ENCODE data around the gene STK10.

Gene STK10

DNA sequence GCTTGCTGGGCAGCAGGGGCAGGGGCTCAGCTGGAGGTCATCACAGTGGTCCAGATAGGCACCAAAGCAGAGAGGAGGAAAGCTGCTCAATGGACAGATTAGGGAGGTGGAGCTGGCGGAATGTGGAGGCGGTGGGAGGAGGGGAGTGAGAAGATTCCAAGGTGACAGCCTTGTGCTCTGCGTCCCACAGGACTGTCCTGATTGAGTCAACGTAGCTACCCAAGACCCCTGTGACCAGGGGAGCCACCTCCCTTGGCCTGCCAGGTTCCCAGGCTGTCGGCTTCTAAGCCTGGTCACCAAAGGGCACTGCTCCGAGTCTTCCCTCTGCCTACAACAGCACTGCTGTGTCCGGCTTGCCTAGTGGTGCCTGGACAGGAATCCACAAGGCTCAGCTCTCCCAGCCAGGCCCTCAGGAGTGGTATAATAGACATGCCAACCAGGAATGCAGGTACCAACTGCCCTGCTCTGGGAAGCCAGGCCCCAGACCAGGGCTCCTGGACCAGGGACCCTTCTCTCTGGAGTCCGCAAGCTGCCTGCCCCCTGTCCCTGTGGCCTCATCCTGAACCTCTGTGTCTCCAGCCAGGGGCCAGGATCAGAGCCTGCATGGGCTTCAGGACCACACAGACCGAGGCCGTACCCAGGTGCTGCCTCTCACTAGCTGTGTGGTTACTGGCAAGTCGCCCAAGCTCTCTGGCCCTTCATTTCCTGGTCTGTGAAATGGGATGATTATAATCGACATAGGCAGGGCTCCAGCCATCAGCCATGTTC lies 67.9 kb downstream of the STK10 start:
- Histone ChIP-seq H3K9me2 (ENCODE audit: low read depth, low read length) (no peaks in the 10 kb centered on the region), H4K20me1 (ENCODE audit: insufficient read depth, low read length) (no peaks in the 10 kb centered on the region), H3K27ac (ENCODE audit: low read depth, low read length, poor library complexity, severe bottlenecking) (peak overlapping the region; percentile 54), H3K79me2 (ENCODE audit: insufficient read depth, low read length) (no peaks in the 10 kb centered on the region), H3K9ac (ENCODE audit: low read length) (no peak overlapping the region; the same call in 1 of the 2 replicates), H3F3A (ENCODE audit: insufficient read depth, low read length) (no peaks in the 10 kb centered on the region; the same call in 1 of the 2 replicates), H3K9me3 (ENCODE audit: low read length) (0 out of 2 replicates have a peak, but pooled peaks cover 6% of the 10 kb centered on the region), H3K4me2 (ENCODE audit: low read length) (no peak overlapping the region; the same call in 1 of the 2 replicates), H3K4me1 (ENCODE audit: insufficient read depth, low read length, severe bottlenecking) (peaks cover 18% of the 10 kb centered on the region), H3K36me3 (ENCODE audit: insufficient read depth, low read length) (peaks cover 29% of the 10 kb centered on the region), H3K4me3 (ENCODE audit: low read depth, low read length, poor library complexity, severe bottlenecking) (no peak overlapping the region), H3K27me3 (ENCODE audit: insufficient read depth, low read length) (no peaks in the 10 kb centered on the region), H2AFZ (ENCODE audit: low read length) (no peak overlapping the region)
- no peak for TF ChIP-seq EZH2 (IDR thresholded peaks at IDR 0.05; ENCODE audit: borderline replicate concordance, low read length)
- TF ChIP-seq, protein P1, sequence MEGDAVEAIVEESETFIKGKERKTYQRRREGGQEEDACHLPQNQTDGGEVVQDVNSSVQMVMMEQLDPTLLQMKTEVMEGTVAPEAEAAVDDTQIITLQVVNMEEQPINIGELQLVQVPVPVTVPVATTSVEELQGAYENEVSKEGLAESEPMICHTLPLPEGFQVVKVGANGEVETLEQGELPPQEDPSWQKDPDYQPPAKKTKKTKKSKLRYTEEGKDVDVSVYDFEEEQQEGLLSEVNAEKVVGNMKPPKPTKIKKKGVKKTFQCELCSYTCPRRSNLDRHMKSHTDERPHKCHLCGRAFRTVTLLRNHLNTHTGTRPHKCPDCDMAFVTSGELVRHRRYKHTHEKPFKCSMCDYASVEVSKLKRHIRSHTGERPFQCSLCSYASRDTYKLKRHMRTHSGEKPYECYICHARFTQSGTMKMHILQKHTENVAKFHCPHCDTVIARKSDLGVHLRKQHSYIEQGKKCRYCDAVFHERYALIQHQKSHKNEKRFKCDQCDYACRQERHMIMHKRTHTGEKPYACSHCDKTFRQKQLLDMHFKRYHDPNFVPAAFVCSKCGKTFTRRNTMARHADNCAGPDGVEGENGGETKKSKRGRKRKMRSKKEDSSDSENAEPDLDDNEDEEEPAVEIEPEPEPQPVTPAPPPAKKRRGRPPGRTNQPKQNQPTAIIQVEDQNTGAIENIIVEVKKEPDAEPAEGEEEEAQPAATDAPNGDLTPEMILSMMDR (IDR thresholded peaks at IDR 0.05; ENCODE audit: low read length) = no peak

DNA sequence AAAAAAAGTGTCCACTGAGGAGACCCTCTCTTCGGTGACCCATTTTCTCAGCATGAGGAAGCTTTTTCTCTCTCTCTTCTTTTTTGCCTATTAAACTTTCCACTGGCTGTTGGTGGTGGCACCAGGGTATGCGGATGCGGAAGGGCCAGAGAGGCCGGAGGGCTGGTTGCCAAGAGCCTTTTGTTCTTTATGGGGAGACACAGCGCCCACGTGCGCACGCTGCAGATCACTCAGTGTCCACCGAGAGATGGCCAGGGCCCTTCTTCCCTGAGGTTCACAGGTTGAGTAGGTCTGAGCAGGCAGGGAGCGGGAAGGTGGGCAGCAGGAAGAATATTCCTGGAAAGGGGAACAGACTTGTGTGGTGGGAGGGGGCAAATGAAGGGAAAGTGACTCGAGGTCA lies 69.1 kb downstream of the STK10 start:
- Histone ChIP-seq H3K27me3 (ENCODE audit: insufficient read depth, low read length) (no peaks in the 10 kb centered on the region), H3K9me2 (ENCODE audit: low read depth, low read length) (no peaks in the 10 kb centered on the region), H3K79me2 (ENCODE audit: insufficient read depth, low read length) (no peaks in the 10 kb centered on the region), H3K9ac (ENCODE audit: low read length) (no peak overlapping the region), H3K36me3 (ENCODE audit: insufficient read depth, low read length) (peaks cover 19% of the 10 kb centered on the region), H3F3A (ENCODE audit: insufficient read depth, low read length) (peaks cover 2% of the 10 kb centered on the region; the same call in 1 of the 2 replicates), H3K9me3 (ENCODE audit: low read length) (no peaks in the 10 kb centered on the region), H3K27ac (ENCODE audit: low read depth, low read length, poor library complexity, severe bottlenecking) (no peak overlapping the region), H3K4me2 (ENCODE audit: low read length) (no peak overlapping the region), H4K20me1 (ENCODE audit: insufficient read depth, low read length) (no peaks in the 10 kb centered on the region), H2AFZ (ENCODE audit: low read length) (no peak overlapping the region), H3K4me3 (ENCODE audit: low read depth, low read length, poor library complexity, severe bottlenecking) (no peak overlapping the region), H3K4me1 (ENCODE audit: insufficient read depth, low read length, severe bottlenecking) (peaks cover 28% of the 10 kb centered on the region)
- TF ChIP-seq, protein P1 (IDR thresholded peaks at IDR 0.05; ENCODE audit: low read length) = no peak
- no peak for TF ChIP-seq EZH2 (IDR thresholded peaks at IDR 0.05; ENCODE audit: borderline replicate concordance, low read length)

DNA sequence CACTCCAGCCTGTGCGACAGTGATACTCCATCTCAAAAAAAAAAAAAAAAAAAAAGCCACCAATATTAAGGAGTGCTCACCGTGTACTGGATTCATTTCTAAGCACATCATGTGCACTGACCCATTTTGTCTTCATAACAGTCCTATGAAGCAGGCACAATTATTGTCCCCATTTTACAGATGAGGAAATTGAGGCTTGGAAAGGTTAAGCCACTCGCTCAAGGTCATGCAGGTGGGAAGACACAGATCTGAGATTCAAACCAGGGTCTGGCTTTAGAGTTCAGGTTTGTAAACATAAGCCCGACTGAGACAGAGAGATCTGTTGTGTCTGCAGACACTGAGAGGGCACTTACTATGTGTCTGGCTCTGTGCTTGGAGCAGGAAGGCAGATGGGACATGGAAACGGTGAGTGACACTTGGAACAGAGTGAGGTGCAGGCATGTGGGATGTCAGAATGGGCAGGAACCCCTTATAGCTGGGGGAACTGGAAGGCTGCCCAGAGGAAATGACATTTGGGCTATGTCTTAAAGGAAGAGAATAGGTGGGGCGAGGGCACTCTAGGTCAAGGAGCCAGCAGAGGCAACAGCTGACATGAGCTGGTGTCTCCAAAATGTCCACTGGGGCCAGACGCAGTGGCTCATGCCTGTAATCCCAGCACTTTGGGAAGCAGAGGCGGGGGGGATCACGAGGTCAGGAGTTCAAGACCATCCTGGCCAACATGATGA lies 69.9 kb downstream of the STK10 start:
- peaks cover 35% of the 10 kb centered on the region for H3K4me1 ChIP-seq (ENCODE audit: insufficient read depth, low read length, severe bottlenecking)

More for the DNA sequence above, 69.9 kb downstream of the STK10 start:
- H3K27ac ChIP-seq (ENCODE audit: low read depth, low read length, poor library complexity, severe bottlenecking) = peak overlapping the region; percentile 53
- H2AFZ ChIP-seq (ENCODE audit: low read length) = no peak overlapping the region
- no peaks in the 10 kb centered on the region for H3K9me2 ChIP-seq (ENCODE audit: low read depth, low read length)
- no peaks in the 10 kb centered on the region for H3K79me2 ChIP-seq (ENCODE audit: insufficient read depth, low read length)
- no peaks in the 10 kb centered on the region for H3K9me3 ChIP-seq (ENCODE audit: low read length)
- H4K20me1 ChIP-seq (ENCODE audit: insufficient read depth, low read length) = no peaks in the 10 kb centered on the region
- no peak overlapping the region for H3K4me3 ChIP-seq (ENCODE audit: low read depth, low read length, poor library complexity, severe bottlenecking)
- no peak overlapping the region for H3K4me2 ChIP-seq (ENCODE audit: low read length)
- no peaks in the 10 kb centered on the region for H3K27me3 ChIP-seq (ENCODE audit: insufficient read depth, low read length)
- H3K9ac ChIP-seq (ENCODE audit: low read length) = no peak overlapping the region
- H3K36me3 ChIP-seq (ENCODE audit: insufficient read depth, low read length) = peaks cover 12% of the 10 kb centered on the region
- peaks cover 4% of the 10 kb centered on the region; the same call in 1 of the 2 replicates for H3F3A ChIP-seq (ENCODE audit: insufficient read depth, low read length)
- TF ChIP-seq, protein P1 (IDR thresholded peaks at IDR 0.05; ENCODE audit: low read length) = no peak
- TF ChIP-seq EZH2 (IDR thresholded peaks at IDR 0.05; ENCODE audit: borderline replicate concordance, low read length) = no peak
